HG02970 (cell line): ENCODE results near the gene PPP2R5B.

Experiments used
- ATAC-seq: cut with Tn5 transposase; IDR thresholded peaks from one replicate; pipeline ENCODE4 v1.9.1; 2021; ENCODE audit warnings: mild to moderate bottlenecking, moderate library complexity, moderate number of reproducible peaks; ENCODE audit not compliant: unreplicated experiment, low FRiP score

The PPP2R5B gene

GRCh38 chr11:64923944-64924909 lies at the start of gene PPP2R5B:
TSS of gene PPP2R5B (plus strand) at chr11:64924689. CDS start at chr11:64925735, 1,046 bp downstream.
- peak; percentile 68 for ATAC-seq

- no peak for ATAC-seq
Measured at GRCh38 chr11:64875369-64876228, 48.9 kb upstream of the PPP2R5B start.

DNA sequence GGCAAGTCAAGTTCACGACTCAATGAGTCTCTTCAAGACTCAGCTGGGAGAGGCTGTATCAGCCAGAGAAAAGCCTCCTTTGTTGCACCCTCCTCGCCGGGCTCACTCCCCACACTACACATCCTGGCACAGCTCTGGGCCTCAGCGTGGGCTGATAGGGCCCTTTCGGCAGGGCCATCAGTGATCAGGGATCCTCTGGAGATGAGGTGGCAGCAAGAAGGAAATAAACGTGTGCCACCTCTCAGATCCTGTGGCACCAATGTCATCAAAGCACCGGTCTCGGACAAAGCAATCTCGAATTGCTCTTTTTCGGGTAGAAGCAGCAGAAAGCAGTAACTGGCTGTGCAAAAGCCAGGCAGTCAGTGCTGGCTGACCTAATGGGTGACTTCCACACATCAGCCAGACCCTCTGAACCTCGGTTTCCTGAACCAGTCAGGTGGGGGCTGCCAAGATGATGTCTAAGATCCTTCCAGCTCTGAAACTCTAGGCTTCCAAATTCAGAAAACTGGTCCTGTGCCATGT lies 48.2 kb upstream of the PPP2R5B start:
- ATAC-seq = no peak

- no peak for ATAC-seq
Measured at GRCh38 chr11:64876835-64877341, 47.6 kb upstream of the PPP2R5B start.

- peak; percentile 0 for ATAC-seq
Measured at GRCh38 chr11:64877390-64878222, 46.9 kb upstream of the PPP2R5B start.

DNA sequence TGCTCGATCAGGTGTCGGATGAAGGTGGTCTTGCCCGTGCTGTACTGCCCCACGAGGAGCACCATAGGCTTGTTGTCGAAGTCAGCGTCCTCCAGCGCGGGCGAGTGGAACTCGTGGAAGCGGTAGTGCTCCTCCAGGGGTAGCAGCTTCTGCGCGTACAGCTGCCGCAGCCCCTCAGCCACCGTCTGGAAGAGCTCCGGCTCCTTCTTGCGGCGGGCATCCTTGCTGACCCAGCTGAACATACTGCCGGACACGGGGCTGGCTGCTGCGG lies 46.3 kb upstream of the PPP2R5B start:
- no peak for ATAC-seq

- ATAC-seq = peak; percentile 74
Measured at GRCh38 chr11:64878494-64879243, 45.8 kb upstream of the PPP2R5B start, which contains the start of gene EHD1. TSS of gene EHD1 (minus strand) at chr11:64878621. CDS start at chr11:64878464, 157 bp downstream.

GRCh38 chr11:64879244-64879900 lies 45.1 kb upstream of the PPP2R5B start:
- peak; percentile 0 for ATAC-seq

- ATAC-seq = no peak
Measured at GRCh38 chr11:64880240-64881001, 44.1 kb upstream of the PPP2R5B start.

DNA sequence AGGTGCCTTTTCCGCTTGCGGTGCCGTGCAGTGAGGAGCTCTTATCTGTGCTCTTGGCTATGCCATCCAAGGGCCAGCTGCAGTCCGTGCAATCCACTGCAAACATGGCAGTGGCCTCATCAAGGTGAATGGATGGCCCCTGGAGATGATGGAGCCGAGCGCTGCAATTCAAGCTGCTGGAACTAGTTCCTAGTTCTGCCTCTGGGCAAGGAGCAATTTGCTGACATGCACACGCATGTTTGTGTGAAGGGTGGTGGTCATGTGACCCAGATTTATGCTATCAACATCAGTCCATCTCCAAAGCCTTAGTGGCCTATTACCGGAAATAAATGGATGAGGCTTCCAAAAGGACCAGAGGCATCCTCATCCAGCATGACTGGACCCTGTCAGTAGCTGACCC lies 43.0 kb upstream of the PPP2R5B start:
- ATAC-seq = no peak

- no peak for ATAC-seq
Measured at GRCh38 chr11:64882243-64882642, 42.2 kb upstream of the PPP2R5B start.

GRCh38 chr11:64883575-64883974 lies 40.9 kb upstream of the PPP2R5B start:
- ATAC-seq = no peak

- no peak for ATAC-seq
Measured at GRCh38 chr11:64884019-64884418, 40.5 kb upstream of the PPP2R5B start.

- no peak for ATAC-seq
Measured at GRCh38 chr11:64885367-64886286, 38.9 kb upstream of the PPP2R5B start.

DNA sequence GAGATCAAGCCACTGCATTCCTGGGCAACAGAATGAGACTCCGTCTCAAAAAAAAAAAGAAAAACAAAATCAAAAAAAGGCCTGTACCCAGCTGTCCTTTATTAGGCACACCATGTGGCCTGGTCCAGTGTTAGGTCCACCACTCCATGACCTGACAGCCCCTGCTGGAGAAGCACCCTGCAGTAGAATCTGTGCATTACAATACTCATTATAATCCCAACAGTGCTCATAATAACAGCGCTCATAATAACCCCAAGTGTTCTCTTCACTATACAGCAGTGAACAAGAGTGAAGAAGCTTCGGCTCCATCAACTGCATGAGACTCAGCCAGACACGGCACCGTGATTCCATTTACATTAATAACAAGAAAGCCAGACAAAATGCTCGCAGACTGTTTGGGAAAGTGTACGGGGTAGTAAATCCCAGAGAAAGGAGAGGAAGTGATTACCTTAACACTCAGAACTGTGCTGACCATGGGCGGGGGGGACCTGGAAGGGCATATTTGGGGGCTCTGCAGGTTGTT lies 37.2 kb upstream of the PPP2R5B start:
- no peak for ATAC-seq

- ATAC-seq = no peak
Measured at GRCh38 chr11:64887757-64888405, 36.6 kb upstream of the PPP2R5B start.
